GM12878 (cell line): Measurements from ENCODE around the gene SMIM14. TPM values are rescaled to one million over a fixed set of nuclear protein-coding genes. Genes with fewer than 3 reads are reported as not detected.

ENCODE experiments used
- E2F4 ChIP-seq: IDR thresholded peaks from 2 replicates; pipeline ENCODE4 v1.6.1; 2012; ENCODE audit warnings: low read depth, low read length, improper control_type of control experiment
- FOXK2 ChIP-seq: fragments of 450-650 bp; IDR thresholded peaks from 2 replicates; pipeline ENCODE4 v1.6.1; 2017; ENCODE audit warnings: mild to moderate bottlenecking, moderate library complexity
- KLF5 ChIP-seq: fragments of 450-650 bp; IDR thresholded peaks from 2 replicates; pipeline ENCODE4 v1.6.1; 2014; ENCODE audit warnings: mild to moderate bottlenecking; ENCODE audit not compliant: partially characterized antibody
- SMC3 ChIP-seq: IDR thresholded peaks from 2 replicates; pipeline ENCODE4 v1.6.1; 2011; ENCODE audit warnings: low read length, improper control_type of control experiment, borderline replicate concordance
- SP1 ChIP-seq: IDR thresholded peaks from one replicate; pipeline ENCODE4 v1.6.1; 2011; ENCODE audit warnings: low read depth, low read length
- SREBF2 ChIP-seq: IDR thresholded peaks from 2 replicates; pipeline ENCODE4 v1.6.1; 2012; ENCODE audit warnings: mild to moderate bottlenecking, low read length
- ZBTB40 ChIP-seq: fragments of 450-650 bp; IDR thresholded peaks from 2 replicates; pipeline ENCODE4 v1.6.1; 2016; ENCODE audit warnings: mild to moderate bottlenecking, moderate library complexity, borderline replicate concordance
- polyA plus RNA-seq, 11 experiments: library from polyadenylated mRNA; depleted of rRNA in 4 of 11; unstranded in 6 of 11; stranded (reverse) in 5 of 11; fragments of >200 nt; fragmentation: Nextera tagmentation in 4 of 11; fragmentation: Illumina TruSeq in 1 of 11; extraction: Ambion mirVana in 4 of 11; extraction: Trizol in 1 of 11; gene quantifications; 1 replicate in 1 of 11; 2 replicates in 10 of 11; pipeline versions ENCODE4 v1.2.1 to v1.2.3, GENCODE V29; 2011 to 2016; ENCODE audit warnings: inconsistent platforms in 2 of 11, missing spikeins in 2 of 11, low read depth in 1 of 11
- total RNA-seq, 4 experiments: library from RNA; depleted of rRNA in 3 of 4; stranded (reverse); fragments of >200 nt in 3 of 4; fragmentation: Illumina TruSeq in 1 of 4; extraction: Trizol in 1 of 4; gene quantifications; 2 replicates each; pipeline versions ENCODE4 v1.2.1 to v1.2.3, GENCODE V29; 2013 to 2021

Gene SMIM14
- total and polyA plus RNA-seq, 10 of the 15 experiments (the other 5 are each of a cell fraction or from before 2014, with no cell fraction given) = 125 to 671 (median 188) TPM

- peak; percentile 25; the same call in 1 of the 2 replicates for TF ChIP-seq ZBTB40
- TF ChIP-seq SMC3 = peak; percentile 34; the same call in 1 of the 2 replicates
- TF ChIP-seq SREBF2 = no peak
- TF ChIP-seq E2F4 = 0 out of 2 replicates have a peak, but pooled peaks have one; percentile 49
- no peak for TF ChIP-seq KLF5
- TF ChIP-seq SP1 = peak; percentile 63
- no peak for TF ChIP-seq FOXK2
- TF ChIP-seq, all 136 proteins: peak for 55
These were observed at the start of gene SMIM14 (continued) for GRCh38 chr4:39638354-39639239.
